Fibroblast of gingiva (primary cell): ENCODE results near the gene KIAA1958.

ENCODE experiments used
- DNase-seq: peaks from one replicate; pipeline ENCODE4 v3.0.0-alpha.2; 2011; ENCODE audit warnings: low read depth

The KIAA1958 gene

DNA sequence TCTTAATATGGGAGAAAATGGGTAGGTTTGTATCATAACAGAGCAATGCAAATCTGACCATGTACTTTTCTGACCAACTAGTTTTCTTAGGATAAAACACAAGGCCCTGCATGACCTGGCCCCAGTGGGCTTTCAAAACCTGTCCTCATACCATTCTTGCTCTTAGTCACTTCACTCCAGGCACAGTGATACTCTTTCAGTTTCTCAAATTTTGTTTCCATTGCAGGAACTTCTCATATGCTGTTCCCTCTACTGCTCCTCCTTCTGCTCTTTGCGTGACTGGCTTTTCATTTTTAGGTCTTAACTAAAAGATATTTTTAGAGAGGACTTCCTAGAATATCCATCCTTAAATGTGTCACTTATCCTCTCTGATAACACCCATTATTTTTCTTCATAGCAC lies 118.9 kb downstream of the KIAA1958 start:
- DNase-seq = no peak

DNA sequence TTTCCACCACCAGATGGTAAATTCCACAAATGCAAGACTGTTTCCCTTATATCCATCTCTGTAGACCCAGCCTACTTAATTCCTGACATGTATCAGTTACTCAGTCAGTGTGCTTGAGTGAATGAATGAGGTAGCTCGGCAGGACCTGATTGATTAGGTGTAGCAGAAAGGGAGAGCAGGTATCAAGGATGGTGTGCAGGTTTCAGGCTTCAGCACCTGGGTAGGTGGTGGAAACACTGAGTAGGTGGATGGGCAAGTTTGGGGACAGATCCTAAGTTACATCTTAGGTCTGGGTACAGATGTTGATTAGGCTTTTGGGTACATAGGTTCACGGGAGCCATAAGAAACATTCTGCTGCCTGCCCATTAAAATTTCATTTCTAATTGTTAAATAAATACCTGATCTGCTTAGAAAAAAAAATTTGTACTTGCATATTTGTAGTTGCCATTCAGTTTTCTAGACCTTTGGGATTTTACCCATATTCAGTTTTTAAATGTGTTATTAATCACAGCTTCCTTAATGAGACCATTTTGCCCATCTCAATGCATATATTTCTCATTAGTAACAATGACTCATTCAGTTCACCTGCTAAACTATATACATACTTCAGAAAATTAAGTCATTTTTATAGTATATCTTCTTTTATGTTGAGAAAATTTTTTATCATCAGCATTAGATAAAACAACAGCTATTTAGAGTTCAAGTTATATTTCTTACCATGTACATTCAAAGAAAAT lies 119.5 kb downstream of the KIAA1958 start:
- no peak for DNase-seq

DNA sequence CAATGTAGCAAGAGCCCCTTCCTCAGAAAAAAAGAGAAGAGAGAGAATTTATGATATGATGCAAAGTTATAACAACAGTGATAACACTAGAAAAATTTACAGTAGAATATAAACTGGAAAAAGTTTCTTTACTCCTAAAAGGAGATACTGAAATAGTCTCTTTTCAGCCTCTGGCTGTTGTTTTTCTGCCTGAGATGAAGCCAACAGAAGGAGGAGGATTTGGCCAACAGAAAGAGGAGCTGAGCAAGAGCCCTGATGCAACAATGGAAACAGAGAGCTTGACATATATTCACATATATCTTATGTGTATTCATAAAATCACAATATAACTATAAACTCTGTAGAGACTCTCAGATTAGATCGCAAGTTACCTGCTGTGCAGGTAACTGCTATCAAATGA lies 122.2 kb downstream of the KIAA1958 start:
- DNase-seq = no peak

DNA sequence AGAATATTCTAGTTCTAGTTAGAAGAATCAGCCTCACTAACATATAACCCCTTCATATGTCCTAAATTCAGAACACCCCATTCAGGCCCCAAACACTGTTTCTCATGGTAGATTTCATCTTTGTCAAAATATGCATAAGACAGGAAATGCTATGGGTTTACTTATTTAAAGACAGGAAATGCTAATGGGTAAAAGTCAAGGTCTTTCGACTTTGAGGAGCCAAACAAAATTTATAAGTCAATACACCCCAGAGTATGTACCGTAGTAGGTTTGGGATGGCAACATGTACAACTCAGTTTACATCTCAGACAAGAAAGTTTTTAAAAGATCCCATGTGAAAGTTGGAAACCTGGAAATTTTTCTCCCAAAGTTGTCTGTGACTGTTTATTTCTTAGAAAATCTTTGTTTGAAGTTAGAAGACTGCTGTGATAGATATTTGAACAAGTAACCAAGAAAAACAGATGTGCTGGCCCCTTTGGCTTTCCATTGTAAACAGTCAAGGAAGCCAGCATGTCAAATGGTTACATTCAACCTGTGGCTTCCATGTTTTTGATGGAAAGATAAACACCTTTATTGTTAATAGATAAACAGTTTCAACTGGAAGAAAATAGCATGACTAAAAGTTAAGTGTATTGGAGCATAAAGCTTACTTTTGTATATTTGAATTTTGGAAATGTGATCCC lies 129.1 kb downstream of the KIAA1958 start:
- DNase-seq = no peak

DNA sequence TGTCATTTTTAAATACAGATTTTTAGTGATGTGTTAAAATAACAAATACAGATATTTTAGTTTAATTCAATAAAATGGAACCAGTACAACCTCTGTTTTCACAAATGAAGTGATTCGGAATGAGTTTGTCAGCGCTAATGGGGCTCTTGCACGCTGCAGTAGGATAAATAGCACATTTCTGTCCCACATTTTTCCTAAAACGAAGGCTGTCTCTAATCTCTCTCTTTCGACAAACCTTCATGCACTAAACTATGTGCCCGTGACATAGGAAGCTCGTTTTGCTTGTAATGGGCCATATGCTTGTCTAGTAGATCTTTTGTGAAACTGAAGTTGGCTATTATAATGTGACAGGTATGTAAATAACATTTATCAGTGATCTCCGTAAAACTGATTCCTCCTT lies 130.7 kb downstream of the KIAA1958 start:
- DNase-seq = no peak

DNA sequence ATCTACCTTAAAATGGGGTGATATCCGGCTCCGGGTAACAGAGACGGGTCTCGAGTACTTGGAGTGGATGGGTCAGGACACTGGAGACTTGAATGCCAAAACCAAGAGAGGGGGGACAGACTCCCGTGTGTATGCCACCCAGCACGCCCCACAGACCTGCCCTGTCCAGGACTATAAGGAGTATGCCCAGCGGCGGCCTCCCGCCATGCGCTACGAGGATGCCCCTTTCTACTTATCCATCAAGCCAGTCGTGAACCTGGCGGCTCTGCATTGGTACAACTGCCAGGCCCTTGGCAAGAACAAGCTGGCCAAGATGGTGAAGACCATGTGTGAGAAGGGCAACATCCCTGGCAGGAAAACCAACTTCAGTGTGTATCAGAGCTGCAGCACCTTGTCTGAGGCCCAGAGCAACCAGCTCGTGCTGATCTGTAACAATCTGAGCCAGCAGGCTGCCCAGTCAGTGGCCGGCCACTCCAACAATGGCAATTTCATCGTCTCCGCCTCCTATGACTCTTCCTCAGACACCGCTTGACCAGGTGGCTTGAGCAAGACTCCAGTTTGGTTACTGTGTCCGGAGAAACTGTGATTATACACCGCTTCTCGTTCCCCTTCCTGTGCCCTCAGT lies 131.9 kb downstream of the KIAA1958 start:
- DNase-seq = no peak

DNA sequence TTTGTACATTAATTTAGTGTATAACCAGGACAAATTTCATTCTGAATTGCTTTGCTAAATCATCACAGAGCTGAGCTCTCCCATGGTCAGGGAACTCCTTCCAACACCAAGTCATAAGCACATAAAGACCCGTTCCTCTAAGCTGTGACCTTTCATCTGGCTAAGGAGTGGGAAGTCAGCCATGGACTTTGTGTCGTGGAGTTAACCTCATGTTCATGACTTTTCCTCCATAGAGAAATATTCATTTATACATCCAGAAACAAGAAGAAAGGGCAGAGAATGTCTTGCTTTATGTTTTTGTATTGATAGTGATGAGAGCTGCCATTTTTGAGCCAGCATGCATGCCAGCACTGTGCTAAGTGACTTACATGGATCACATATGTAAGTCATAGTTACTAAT lies 133.8 kb downstream of the KIAA1958 start:
- DNase-seq = no peak

DNA sequence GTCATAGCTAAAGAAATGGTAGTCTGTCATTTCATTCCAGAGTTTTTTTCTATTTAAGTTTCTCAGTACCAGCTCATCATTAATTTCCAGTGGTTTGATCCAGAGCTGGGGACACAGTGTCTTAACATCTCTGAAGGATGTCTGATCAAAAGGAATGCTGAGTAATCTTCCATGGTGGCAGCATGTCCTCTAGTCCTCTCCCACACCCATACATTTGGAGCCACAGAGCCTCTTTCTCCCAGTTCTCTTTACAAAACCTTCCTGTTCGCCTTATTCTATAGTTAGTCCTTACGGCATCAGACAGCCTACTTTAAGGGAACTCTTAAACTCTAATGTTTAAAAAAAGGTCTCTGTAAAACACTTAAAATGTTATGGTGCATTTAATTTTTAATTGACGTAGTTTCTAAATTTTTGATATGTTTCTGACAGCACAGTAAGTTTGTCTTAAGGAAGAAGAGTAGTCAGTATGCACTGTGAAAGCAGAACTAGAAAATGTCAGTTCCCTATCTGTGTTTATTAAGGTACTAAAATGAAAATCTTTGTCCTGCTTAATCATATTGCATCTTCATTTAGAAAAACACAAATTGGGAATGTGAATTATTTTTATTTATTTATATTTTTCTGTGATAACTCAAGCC lies 134.5 kb downstream of the KIAA1958 start:
- DNase-seq = no peak

DNA sequence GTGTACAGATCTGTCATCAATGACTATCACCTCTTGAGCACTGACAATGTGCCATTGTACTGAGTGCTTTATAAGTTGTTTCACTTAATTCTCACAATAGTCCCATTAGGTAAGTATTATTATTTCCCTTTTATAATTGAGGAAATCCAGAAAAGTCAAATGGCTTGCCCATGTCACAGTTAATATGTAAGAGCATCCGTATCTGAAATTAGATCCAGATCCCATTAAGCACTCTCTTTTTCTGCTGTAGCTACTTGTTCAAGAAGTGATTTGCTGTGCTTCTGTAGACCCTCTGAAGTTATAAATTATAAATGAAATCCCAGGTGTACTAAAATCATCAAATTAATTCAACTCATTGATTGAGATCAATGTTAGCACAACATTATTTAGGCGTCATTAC lies 136.6 kb downstream of the KIAA1958 start:
- DNase-seq = no peak

DNA sequence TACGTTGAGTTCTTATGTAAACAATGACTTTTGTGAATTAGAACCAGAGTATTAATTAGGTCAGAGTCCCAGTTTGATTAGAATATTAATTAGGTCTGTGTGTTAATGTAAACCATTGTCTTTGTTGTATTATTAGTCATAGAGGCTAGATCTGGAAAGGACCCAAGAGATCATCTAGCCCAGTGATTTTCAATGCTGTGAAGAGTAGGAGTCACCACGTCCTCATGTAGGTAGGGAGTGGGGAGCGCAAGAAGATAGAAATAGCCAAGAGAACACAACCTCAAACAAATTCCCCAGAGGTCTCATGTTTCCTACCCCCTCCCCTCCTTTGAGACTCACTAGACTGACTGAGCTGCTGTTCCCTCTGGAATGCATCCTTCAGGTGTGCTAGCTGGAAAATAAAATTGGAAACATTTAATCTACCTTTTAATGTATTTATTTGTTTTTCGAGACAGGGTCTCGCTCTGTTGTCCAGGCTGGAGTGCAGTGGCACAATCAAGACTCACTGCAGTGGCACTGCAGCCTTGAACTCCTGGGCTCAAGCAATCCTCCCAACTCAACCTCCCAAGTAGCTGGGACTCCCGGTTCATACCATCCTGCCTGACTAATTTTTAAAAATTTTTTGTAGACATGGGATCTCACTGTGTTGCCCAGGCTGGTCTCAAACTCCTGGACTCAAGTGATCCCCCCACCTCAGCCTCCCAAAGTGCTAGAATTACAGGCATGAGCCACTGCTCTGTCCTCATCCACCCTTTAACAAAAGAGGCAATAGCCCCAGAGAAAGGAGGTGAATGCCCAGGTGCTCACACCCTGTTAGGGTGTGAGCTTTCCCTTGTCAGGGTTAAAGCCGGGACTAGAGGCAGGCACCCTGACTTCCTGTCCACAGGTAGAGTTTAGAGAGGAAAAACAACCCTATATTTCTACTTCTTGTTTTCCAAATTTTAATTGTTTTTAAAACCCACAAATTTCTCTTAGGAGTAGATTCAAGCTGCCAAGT lies 138.4 kb downstream of the KIAA1958 start:
- DNase-seq = no peak

DNA sequence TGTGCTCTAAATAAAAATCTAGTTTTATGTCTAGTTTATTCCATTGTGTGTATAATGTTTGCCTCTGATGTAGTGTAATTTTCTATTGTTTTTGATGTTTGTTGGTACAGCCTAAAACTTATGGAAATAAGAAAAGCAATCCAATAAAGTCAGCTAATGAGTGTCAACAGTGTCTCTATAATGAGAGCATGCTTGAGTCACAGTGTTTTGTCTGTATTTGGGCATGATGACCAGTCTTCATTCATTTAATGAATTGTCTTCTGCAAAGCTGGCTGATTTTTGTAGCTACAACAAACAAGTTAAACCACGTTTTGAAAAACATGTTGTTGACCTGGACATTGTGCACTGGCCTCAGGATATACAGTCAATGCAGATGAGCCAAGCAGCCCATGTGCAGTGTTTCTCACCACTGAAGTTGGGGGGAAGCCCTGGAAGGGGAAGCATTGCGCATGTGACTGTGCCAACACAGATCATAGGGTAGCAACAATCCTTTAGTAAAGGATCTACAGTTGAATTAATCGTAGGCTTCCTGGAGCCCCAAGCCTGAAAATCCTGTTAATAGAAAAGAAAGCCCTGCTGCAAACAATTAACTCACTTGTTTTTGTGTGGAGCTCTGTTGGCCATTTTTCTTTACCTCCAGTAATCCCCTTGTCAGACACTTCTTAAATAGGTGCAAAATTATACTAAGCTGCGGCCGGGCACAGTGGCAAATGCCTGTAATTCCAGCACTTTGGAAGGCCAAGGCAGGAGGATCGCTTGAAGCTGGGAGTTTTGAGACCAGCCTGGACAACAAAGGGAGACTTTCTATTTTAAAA lies 143.3 kb downstream of the KIAA1958 start:
- no peak for DNase-seq

DNA sequence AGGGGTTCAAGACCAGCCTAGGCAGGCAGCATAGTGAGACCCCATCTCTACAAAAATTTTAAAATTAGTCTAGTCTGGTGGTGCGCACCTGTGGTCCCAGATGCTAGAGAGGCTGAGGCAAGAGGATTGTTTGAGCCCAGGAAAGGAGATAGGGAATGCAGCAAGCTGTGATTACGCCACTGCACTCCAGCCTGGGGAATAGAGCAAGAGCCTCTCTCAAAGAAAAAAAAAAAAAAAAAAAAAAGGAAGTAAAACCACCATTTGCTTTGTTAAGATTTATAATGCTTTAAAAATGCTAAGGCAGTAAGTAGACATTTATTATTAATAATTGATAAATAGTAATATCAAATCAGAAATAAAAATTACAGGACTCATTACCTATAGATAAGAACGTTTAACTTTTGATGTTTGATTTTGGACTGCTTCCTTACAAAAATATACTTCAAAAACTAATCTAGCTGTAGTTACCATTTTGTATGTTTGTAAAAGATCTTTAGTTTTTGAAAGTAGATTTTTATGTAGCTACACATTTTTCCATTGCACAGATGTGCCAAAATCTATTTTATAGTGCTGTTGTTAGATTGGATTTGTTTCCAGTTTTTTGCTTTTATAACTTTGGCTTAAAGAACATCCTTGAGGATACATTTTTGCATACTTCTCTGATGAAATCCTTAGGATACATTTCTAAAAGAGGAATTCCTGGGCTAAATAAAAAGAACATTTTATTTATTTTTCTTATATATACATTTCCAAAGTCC lies 144.9 kb downstream of the KIAA1958 start:
- no peak for DNase-seq

DNA sequence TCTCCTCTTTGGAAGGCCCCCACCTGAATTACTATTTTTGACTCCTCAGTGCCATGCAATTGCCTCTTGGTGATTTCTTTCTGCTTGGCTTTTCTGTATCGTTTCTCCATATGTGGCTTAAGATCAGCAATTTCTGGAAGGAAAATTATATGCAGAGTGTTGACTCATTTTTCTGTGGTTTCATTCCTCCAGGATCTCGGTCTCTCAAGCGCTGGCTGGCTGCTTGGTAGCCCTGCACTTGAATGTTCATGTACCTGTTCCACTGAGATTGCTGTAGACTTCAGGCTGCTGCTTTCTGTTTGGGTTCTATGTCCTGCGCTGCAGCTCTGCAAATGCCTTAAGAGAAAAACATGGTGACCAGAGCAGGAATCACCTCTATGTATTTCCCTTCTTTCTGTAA lies 153.7 kb downstream of the KIAA1958 start:
- no peak for DNase-seq

DNA sequence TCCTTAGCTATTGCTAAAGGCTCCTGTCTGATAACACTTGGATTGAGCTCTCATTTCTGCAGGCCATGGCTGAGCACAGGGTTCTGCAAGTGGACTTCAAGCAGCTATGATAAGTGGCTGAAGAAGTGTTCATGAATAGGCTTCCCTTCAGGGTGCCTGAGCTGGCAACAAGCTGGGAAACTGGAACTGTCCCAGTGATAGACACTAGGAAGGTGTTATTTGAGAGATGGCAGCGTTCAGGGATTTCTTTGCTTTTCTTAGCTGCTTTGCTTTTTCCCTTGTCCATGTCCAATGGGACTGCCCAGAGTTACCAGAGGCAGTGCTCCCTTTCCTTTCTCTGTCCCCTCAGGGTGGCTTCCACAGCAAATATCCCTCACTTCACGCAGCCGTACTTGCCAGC lies 155.5 kb downstream of the KIAA1958 start:
- DNase-seq = no peak

DNA sequence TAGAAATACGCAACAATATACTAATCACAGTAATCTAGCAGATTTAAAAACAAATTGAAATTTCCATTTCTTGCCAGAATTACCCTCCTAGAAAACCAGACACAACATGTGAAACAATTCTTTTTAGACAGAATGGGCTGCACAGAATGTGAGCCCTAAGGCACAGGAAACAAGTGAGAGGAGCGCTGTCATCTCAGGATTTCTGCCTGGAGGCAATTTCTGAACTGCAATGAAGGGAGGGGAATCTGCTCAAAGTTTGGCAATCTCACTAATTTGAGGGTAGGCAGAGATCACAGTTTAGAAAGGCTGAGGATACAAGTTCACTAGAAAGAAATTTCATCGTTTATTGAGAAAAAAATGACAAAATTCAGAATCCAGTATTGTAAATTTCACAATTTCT lies 161.0 kb downstream of the KIAA1958 start:
- DNase-seq = no peak

DNA sequence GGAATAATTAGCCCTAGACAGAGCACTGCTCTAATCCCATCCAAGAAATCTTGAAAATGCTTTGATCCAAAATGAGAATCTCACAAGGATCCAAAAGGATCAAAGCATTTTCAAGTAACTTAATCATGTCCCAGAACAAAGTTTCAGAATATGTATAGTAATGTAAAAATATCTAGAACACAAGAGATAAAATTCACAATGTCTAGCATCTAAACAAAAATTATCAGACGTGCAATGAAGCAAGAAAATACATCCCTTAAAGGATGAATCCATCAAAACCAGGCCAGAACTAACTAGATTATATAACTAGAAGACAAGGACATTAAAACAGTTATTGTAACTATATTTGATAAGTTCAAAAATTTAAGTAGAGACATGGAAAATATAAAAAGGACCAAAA lies 162.0 kb downstream of the KIAA1958 start:
- no peak for DNase-seq

DNA sequence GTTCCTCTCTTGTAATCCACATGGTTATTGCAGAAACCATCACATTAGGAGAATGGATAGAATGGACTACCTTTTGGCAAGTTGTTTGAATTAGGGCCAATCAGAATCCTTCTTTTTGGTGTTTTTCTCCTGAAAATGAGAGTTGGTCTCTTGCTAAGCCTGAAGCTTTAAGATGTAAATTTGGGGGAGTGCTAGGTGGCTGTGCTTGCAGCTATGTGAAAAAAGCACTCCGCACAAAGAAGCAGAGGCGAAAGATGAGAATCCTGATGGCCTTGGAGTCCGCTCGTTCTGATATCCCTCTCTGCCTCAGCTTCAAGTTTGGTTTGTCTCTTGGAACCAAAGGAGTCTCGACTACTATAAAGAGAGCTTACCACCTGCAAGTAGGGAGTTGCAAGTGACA lies 167.7 kb downstream of the KIAA1958 start:
- no peak for DNase-seq

DNA sequence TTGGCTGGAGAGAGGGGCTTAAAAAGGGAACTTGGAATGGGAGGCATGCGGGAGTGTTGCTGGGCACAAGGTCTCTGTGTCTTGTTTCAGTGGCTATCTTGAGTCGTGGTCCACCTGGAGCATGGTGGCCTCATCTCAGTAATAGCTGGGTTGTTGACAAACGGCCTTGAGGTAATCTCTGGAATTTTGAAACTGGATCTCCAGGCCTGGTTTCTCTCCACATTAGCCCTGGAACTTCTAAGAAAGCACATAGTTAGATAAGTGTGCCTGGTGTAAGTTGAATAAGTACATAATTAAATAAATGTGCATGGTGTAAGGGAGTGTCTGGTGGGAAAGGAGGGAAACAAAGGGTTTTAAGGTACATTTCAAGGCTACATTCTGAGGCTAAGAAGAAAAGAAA lies 169.0 kb downstream of the KIAA1958 start:
- no peak for DNase-seq

DNA sequence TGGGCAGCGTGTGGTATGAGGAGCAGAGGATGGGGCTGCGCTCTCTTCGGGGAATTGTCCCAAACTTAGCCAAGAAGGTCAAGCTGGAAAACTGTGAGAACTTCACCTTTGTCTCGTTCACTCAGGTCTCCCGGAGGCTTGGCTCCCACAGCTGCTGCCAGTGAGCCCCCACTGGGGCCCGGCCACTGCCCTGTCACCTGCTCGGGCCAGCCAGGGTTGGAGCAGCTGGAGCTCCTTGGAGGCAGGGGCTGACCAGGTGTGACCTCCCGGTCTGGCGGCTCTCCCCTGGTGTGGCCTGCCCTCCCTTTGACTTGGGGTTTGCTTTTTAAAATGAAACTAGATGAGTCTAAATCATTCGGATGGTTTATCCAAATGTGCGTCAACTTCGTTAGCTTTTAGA lies 173.3 kb downstream of the KIAA1958 start:
- no peak for DNase-seq

DNA sequence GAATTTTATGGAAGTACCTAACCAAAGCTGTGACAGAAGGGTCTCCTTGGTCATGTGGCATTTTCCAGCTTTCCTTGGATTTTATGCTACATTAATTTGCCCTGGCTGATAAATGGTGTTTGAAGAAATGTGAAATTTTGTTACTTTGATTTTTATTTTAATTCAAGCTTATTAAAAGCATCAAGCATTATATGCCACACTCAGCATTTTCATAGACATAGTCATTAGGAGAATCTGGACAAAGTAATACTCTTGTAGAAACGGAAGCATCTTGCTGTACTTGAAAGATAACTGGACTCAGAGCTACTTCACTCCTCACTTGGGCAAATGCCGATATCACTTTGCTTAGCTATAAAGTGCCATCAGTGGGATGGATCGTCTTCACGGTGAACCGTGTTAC lies 177.1 kb downstream of the KIAA1958 start:
- DNase-seq = no peak
